Omental fat pad (tissue), 4 donors: ENCODE measurements around the gene GLIS1. TPM values are rescaled to one million over a fixed set of nuclear protein-coding genes. Genes with fewer than 3 reads are reported as not detected.

Source experiments
- ATAC-seq: fragments of 150-250 bp; one replicate; pipeline ENCODE4 v1.9.1; 2016; ENCODE audit warnings: mild to moderate bottlenecking, moderate library complexity; ENCODE audit not compliant: low FRiP score
- DNase-seq: peaks from one replicate; pipeline ENCODE4 v3.0.0-alpha.2; 2019; ENCODE audit warnings: low spot score
- total RNA-seq, 4 donors: library from RNA; depleted of rRNA; stranded (reverse); fragments of >200 nt; gene quantifications; one replicate each; pipeline ENCODE4 v1.1.0, GENCODE V29; 2016
- TF ChIP-seq, protein P1 (sequence below), 3 donors: fragments of 450-650 bp; IDR thresholded peaks; one replicate each; pipeline ENCODE4 v1.5.1; 2016 to 2017; ENCODE audit warnings: antibody characterized with exemption in 3 of 3, mild to moderate bottlenecking in 3 of 3, moderate library complexity in 2 of 3

Gene GLIS1
- total RNA-seq, 4 donors from 2014 or later, result 0.19 to 1.4 (median 0.75) TPM

GRCh38 chr1:53732912-53733317 is 6.0 kb downstream of the GLIS1 start:
- TF ChIP-seq, protein P1, sequence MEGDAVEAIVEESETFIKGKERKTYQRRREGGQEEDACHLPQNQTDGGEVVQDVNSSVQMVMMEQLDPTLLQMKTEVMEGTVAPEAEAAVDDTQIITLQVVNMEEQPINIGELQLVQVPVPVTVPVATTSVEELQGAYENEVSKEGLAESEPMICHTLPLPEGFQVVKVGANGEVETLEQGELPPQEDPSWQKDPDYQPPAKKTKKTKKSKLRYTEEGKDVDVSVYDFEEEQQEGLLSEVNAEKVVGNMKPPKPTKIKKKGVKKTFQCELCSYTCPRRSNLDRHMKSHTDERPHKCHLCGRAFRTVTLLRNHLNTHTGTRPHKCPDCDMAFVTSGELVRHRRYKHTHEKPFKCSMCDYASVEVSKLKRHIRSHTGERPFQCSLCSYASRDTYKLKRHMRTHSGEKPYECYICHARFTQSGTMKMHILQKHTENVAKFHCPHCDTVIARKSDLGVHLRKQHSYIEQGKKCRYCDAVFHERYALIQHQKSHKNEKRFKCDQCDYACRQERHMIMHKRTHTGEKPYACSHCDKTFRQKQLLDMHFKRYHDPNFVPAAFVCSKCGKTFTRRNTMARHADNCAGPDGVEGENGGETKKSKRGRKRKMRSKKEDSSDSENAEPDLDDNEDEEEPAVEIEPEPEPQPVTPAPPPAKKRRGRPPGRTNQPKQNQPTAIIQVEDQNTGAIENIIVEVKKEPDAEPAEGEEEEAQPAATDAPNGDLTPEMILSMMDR (IDR thresholded peaks at IDR 0.05), result no peak
- DNase-seq (no peak), ATAC-seq (no peak)

- DNase-seq (no peak), ATAC-seq (no peak)
- TF ChIP-seq, protein P1 (IDR thresholded peaks at IDR 0.05), result no peak
Measured at GRCh38 chr1:53732409-53732808, 6.6 kb downstream of the GLIS1 start.

DNA sequence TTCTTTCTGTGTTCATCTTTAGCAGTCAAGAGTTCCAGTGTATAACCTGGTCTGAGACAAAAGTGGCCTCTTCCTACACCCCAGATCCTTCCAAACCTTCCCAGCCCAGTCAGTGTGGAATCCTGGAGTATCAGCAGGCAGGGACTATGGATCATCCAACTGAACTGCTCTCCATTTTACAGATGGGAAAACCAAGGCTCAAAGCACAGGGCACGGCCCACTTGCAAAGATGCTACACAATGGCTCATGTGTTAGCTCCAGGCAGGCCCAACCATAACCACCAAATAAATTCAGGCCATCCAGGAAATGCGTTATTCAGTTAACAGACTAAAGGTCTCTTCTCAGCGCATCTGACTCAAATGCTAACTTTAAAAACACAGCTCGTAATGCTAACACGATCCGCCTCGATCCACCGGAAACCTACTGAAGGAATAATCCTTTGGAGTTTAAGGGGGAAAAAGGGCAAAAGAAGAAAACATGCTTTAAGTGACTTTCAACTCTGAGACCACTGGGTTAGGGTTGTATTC is 7.1 kb downstream of the GLIS1 start:
- TF ChIP-seq, protein P1 (IDR thresholded peaks at IDR 0.05), result no peak
- no peak for ATAC-seq
- DNase-seq, result no peak

DNA sequence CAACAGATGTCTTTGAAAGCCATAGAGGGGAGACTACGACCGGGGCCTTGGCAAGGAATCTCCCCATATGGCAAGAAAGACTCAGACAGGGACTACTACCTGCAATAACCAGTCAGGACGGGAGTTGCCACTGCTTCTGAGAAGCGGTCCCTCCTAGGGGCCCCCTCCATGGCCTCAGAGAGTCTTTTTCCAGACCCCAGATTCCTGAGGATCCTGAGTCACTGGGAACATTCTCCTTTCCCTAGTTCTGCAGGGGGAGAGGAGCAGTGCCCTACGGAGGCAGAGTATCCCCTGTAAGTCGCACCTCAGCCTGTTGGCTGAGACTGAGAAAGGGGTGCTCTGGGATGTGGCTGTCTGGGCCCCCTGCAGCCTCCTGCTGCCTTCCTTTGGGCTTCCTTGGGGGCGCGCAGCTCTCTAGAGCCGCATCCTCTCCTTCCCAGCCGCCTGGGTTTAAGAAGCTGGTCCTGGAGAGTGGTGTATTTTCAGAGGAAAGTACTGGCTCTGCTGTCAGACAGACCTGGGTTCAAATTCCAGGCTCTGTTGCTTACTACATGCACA is 7.8 kb downstream of the GLIS1 start:
- TF ChIP-seq, protein P1 (IDR thresholded peaks at IDR 0.05), result no peak
- DNase-seq, result no peak
- no peak for ATAC-seq

GRCh38 chr1:53730224-53730865 is 8.6 kb downstream of the GLIS1 start:
- DNase-seq (no peak), ATAC-seq (no peak)
- TF ChIP-seq, protein P1 (IDR thresholded peaks at IDR 0.05), result no peak

DNA sequence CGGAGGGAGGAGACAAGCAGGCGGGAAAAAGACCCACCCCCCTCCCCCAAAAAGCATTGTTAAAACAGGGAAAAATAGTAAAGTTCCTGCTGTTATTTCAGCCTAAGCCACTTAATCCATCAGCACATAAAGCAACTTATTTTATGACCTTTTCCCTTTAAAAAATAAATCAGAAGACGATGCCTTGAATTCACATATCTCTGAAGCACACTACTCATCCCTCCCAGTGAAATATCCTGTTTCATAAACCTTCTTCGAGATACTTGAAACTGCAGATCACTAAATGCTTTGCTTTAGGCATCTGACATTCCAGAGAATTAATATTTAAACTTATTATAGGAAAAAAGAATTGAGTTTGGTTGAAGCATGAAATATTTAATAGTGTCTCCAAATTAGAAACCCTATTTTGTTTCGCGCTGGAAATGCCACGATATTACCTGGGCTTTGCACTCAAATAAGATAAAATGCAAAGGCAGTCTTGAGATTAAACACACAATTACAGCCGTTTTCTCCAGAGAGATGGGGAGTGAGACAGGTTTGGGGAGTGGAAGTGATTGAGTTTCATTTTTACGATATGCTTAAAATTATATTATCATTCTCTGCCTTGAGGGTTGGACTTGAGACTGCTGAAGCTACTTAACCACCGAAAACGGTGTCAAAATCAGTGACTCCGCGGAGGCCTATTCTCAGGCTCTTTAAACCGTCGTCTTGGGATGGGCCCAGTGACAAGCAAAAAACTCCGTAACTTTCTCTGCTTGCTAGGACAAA is 9.3 kb downstream of the GLIS1 start:
- no peak for ATAC-seq
- no peak for DNase-seq
- TF ChIP-seq, protein P1 (IDR thresholded peaks at IDR 0.05), result no peak
